GM18873 (cell line): ENCODE data around the gene FHAD1.

Experiments used
- ATAC-seq: cut with Tn5 transposase; IDR thresholded peaks from one replicate; pipeline ENCODE4 v1.9.1; 2021; ENCODE audit warnings: mild to moderate bottlenecking, moderate library complexity, moderate number of reproducible peaks; ENCODE audit not compliant: unreplicated experiment, low FRiP score

The FHAD1 gene

DNA sequence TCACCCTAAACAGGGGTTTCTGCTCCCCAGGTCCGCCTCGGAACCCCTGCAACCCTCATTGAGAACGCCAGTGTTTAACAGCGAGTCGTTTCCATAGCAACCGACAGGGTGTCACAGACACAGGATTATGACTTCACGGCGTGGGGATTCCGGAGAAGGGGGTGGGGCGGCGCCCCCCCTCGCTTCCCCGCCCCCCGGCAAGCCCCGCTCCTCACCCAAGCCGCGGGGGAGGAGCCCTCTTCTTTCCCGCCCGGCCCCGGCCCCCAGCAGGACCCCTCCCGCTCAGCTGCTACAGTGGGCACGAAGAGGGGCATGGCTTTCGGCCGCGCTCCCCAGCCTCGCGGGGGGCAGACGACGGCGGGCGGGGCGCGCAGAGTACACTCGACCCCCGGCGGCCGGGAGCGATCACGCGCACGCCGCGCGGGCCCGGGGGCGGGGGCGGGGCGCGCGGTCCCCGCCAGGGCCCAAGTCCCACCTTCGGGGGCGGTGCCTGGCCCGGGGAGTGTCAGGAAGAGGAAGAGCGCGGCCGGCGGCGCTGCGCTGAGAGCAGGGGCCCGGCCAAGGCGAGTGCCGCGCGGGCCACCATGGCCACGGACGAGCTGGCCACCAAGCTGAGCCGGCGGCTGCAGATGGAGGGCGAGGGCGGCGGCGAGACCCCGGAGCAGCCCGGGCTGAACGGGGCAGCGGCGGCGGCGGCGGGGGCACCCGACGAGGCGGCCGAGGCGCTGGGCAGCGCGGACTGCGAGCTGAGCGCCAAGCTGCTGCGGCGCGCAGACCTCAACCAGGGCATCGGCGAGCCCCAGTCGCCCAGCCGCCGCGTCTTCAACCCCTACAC is 162.6 kb downstream of the FHAD1 start, which contains the start of gene EFHD2:
Gene EFHD2, plus strand, starts transcription at position 501 of the 835 bp plus-strand sequence. Its CDS starts 84 bp downstream, at position 585.
- no peak for ATAC-seq

DNA sequence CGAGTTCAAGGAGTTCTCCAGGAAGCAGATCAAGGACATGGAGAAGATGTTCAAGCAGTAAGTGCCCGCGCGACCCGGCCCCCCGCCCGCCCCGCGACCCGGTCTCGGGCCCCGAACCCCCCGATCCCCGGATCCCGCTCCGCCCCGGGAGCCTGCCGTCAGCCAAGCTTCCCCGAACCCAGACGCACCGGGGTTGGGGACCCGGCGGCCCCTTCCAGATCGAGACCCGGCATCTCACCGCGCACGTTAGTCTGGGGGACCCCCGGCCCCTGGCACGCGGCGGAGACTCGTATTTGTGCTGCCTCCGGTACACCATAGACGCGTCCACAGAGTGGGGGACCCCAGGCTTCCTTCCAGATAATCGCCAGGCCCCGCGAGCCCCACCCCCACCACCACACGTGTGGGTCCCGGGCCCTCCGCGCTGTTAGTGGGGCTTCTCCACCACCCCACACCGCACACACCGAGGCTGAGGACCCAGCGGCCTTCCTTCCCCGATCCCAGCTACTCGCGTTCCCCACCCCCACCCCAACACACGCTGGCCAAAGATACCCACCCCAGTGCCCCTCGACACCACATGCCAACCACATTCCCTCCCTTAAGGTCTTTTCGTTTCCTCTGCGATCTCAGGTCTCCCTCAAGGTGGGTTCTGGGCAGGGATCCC is 163.3 kb downstream of the FHAD1 start:
- no peak for ATAC-seq

DNA sequence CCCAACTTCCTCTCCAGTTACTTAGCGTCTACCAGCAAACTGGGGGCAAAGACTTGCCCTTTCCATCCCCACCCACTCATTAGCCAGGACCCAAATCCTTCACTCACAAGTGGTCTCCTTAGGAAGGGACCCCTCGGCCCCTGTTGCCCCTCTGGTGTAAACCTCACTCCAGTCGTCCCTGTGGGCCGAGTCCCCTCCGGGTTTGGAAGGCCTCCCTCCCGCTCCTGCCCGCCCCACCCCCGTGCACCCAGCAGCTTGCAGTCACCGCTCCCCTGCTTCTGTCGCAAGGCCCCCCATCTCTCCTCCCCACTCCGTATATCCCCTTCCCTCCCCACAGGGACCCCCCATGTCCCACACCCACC is 163.8 kb downstream of the FHAD1 start:
- ATAC-seq = no peak

- peak; percentile 45 for ATAC-seq
Observed at GRCh38 chr1:15411593-15412137, 164.6 kb downstream of the FHAD1 start.

- no peak for ATAC-seq
Observed at GRCh38 chr1:15412175-15412800, 165.3 kb downstream of the FHAD1 start.

DNA sequence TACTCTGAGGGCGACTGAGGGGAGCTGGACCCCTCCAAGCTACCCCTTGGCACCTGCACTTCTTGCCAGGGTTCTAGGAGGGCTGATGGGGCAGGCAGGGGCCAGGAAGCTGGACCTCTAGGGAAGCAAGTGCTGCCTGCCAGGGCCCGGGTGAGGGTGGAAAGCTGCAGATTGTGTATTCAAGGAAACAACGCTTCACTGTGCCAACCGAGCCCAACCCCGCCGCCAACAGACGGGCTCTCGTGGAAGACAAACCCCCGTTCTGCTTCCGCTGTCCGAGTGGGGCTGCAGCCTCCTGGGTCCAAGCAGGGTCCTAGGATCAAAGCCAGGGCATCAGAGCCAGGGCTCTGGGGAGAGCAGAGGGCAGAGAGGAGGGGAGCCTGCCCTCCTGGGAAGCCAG is 165.8 kb downstream of the FHAD1 start:
- no peak for ATAC-seq

GRCh38 chr1:15413563-15414444 is 166.8 kb downstream of the FHAD1 start:
- ATAC-seq = no peak

DNA sequence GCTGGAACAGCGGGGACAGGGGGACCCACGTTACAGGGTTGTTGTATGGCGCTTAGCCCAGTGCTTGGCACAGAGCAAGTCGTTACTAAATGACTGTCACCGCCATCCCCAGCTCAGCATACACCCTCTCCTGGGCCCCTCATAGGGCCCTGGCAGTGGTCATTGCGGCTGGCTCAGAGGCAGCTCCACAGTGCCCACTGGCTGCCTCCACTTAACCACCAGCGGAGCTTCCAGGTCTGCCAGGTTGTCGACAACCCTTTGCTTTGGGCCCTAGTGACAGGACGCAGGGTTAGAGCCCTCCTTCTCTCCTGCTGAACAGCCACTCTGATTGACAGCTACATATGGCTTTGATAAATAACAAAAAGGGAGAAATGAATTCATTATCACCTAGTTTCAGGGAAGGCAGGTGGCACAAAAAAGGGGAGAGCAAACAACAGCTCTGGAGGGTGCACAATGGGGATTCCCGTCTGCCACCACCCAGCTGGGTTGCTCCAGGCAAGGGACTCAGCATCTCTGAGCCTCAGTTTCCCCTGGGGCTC is 167.5 kb downstream of the FHAD1 start:
- ATAC-seq = no peak

GRCh38 chr1:15417059-15417934 is 170.3 kb downstream of the FHAD1 start:
- ATAC-seq = no peak

GRCh38 chr1:15418806-15419515 is 171.9 kb downstream of the FHAD1 start:
- no peak for ATAC-seq

DNA sequence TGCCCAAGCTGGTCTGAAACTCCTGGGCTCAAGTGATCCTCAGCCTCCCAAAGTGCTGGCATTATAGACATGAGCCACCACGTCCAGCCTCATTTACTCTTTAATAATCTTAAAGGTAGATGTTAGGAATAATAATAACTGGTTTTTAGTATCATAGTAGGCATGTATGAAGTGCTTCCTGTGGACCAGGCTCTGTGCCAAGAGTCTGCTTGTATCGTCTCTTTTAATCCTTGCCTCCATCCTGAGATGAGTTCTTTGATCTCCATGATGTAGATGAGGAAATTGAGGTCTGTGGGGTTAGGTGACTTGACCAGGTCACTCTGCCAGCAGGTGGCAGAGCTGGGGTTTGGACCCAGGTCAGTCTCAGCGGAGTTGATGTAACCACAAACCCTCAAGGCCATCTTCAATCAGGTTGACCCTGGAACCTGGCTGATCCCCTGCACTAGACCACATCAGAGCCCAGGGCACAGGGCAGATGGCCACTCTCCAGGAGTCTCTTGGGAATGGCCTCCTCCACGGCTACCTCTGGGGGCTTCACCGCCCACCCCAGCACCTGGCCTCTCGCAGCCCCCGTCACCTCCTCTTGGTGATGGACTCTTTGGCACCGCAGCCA is 173.9 kb downstream of the FHAD1 start:
- ATAC-seq = no peak

DNA sequence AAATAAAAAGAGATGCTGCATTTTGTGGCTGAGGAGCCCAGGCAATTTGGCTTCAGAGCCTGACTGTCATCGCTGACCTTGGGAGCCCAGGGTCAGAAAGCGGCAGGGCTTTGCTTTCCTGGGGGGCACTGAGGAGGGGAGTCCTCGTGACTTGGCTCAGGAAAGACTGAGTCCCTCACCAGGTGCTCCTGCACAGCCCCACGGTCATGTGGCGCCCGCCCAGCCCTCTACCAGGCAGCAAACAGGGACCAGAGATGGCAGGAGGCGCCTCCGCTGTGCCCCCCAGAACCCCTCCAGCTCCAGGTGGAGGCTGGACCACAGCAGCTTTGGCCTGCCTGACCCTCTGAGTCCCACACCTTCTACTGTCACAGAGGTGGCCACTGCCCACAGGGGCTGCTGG is 175.8 kb downstream of the FHAD1 start:
- no peak for ATAC-seq

DNA sequence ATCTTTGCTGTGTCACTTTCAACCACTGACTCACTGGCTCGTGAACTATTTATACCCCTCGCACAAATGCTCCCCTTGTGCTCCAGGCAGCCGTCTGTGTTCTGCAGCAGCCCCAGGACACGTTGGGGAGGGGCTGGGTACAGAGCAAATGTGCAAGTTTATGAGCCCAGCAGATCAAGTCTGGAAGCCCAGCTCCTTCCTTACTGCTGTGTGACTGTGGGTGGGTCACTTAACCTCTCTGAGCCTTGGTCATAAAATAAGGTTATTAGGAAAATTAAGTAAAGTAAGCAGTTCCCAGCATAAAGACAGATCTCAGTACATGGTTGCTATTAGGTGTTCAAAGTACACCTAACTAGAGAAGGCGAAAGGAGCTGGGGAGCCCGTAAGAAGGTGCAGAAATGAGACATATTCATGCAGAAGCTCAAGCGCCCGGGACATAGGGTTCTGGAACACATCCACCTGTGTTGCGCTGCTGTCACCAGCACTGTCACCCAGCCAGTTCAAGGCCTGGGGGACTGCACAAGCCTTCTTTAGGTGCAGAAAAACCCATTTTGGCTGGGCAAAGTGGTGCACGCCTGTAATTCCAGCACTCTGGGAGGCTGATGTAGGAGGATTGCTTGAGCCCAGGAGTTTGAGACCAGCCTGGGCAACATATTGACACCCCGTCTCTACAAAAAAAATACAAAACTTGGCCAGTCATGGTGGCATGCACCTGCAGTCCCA is 176.5 kb downstream of the FHAD1 start:
- no peak for ATAC-seq

GRCh38 chr1:15424146-15424667 is 177.2 kb downstream of the FHAD1 start:
- no peak for ATAC-seq

DNA sequence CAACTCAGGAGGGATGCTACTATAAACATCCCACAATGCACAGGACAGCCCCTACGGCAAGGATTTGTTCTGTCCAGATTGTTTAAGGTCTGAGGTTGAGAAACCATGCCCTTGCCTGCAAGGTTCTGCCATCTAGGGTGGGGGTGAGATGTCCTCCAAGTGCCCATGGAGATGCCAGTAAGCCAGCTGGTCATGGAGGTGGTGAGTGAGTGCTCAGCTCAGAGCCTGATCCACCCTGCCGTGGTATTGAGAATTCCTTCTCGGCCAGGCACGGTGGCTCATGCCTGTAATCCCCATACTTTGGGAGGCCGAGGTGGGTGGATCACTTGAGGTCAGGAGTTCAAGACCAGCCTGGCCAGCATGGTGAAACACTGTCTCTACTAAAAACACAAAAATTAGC is 178.0 kb downstream of the FHAD1 start:
- ATAC-seq = no peak

- ATAC-seq = no peak
Observed at GRCh38 chr1:15425521-15425920, 178.5 kb downstream of the FHAD1 start.

DNA sequence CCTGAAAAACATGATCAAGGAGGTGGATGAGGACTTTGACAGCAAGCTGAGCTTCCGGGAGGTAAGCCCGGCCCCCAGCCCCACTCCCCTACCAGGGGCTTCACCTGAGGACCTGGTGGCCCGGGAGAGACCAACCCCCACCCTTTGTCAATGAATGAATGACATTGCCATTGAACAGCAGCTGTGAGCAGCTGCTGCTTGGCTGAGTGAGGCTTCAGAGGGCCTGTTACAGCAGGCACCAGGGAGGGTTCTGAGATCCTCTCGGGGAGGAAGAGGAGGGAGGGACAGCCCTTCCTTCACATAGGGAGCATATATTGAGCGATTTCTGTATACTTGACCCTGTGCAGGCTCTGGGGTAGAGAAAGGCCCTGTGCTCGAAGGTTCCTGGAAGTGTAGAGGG is 178.9 kb downstream of the FHAD1 start:
- no peak for ATAC-seq
